K562 (cell line): ENCODE data around the gene AMOTL1. TPM values are rescaled to one million over a fixed set of nuclear protein-coding genes. Genes with fewer than 3 reads are reported as not detected.

ENCODE experiments used
- L3MBTL2 ChIP-seq: fragments of 450-650 bp; IDR thresholded peaks from 2 replicates; pipeline ENCODE4 v1.6.1; 2016; ENCODE audit warnings: mild to moderate bottlenecking, moderate library complexity
- PCBP1 ChIP-seq: fragments of 200-400 bp; formaldehyde crosslinking; IDR thresholded peaks from 2 replicates; pipeline ENCODE4 v1.6.1; 2018; ENCODE audit warnings: mild to moderate bottlenecking, low read depth, low read length; ENCODE audit not compliant: poor library complexity, severe bottlenecking
- SIN3A ChIP-seq, 2 experiments: fragments of 150-350 bp in 1 of 2; IDR thresholded peaks; 2 replicates each; pipeline ENCODE4 v1.6.1; 2011 to 2016; ENCODE audit warnings: borderline replicate concordance in 2 of 2, low read depth in 2 of 2, low read length in 2 of 2, mild to moderate bottlenecking in 2 of 2, moderate library complexity in 2 of 2; ENCODE audit not compliant: control insufficient read depth in 1 of 2
- SMAD4 ChIP-seq: fragments of 250-450 bp; sonication (Bioruptor Pico); conservative IDR thresholded peaks from 2 replicates; pipeline ENCODE4 v1.8.0; 2021; ENCODE audit warnings: inconsistent platforms, mild to moderate bottlenecking, moderate library complexity
- polyA plus RNA-seq, 8 experiments: library from polyadenylated mRNA; depleted of rRNA in 4 of 8; stranded (reverse) in 5 of 8; unstranded in 3 of 8; fragments of >200 nt; fragmentation: Nextera tagmentation in 2 of 8; fragmentation: Illumina TruSeq in 1 of 8; extraction: Ambion mirVana in 2 of 8; extraction: Trizol in 1 of 8; gene quantifications; 2 replicates each; pipeline versions ENCODE4 v1.2.1 to v1.2.3, GENCODE V29; 2011 to 2014; ENCODE audit warnings: inconsistent platforms in 1 of 8, missing spikeins in 1 of 8
- total RNA-seq, 7 experiments: library from RNA; depleted of rRNA in 6 of 7; stranded (reverse); fragments of >200 nt in 6 of 7; fragmentation: Illumina TruSeq in 2 of 7; extraction: Trizol in 2 of 7; gene quantifications; 2 replicates each; pipeline versions ENCODE4 v1.2.1 to v1.2.3, GENCODE V29; 2011 to 2021; ENCODE audit warnings: low replicate concordance in 1 of 7
- TF ChIP-seq, protein P1 (sequence below): fragments of 450-650 bp; IDR thresholded peaks from 2 replicates; pipeline ENCODE4 v1.6.1; 2016; ENCODE audit warnings: mild to moderate bottlenecking, moderate library complexity
- TF ChIP-seq, protein P2 (sequence below), 2 experiments: IDR thresholded peaks; 2 replicates each; pipeline ENCODE4 v1.6.1; 2012; ENCODE audit warnings: improper control_type of control experiment in 2 of 2, low read depth in 2 of 2, low read length in 2 of 2, borderline replicate concordance in 1 of 2
- TF ChIP-seq, protein P3 (sequence below): fragments of 450-650 bp; IDR thresholded peaks from 2 replicates; pipeline ENCODE4 v1.6.1; 2017; ENCODE audit warnings: antibody characterized with exemption, mild to moderate bottlenecking

The AMOTL1 gene
- total and polyA plus RNA-seq, 9 of the 15 experiments (the other 6 are each of a cell fraction or from before 2014, with no cell fraction given) = 4.0 to 35.4 (median 14.0) TPM

DNA sequence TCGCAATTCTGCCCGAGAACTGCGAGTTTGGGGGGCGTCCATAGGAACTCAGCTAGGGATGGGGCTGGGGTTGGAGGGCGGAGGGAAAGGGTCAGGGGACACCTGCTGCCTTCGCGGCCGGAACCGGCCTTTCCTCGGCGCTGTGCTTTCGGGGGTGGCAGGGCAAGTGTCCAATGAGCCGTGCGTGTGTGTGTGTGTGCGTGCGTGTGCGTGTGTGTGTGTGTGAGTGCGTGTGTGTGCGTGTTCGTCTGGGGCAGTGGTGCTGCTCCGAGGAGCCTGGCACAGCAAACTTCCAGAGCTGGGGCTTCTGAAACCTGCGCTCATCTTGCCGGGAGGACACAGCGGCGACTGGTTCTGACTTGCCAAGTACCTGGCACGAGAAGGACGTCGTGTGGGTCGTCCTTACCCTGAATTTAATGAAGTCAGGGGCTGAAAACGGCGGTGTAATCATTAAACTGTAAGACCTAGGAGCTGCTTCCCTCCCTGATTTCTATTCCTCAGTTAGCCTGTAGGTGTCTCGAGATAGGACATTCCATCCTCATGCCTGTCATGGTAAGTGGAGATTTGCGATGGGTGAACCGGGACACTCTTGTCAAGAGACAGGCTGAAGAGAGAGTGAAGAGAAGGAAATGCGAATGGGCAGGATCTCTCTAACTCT lies 27.0 kb upstream of the AMOTL1 start (continued):
- TF ChIP-seq, protein P1, sequence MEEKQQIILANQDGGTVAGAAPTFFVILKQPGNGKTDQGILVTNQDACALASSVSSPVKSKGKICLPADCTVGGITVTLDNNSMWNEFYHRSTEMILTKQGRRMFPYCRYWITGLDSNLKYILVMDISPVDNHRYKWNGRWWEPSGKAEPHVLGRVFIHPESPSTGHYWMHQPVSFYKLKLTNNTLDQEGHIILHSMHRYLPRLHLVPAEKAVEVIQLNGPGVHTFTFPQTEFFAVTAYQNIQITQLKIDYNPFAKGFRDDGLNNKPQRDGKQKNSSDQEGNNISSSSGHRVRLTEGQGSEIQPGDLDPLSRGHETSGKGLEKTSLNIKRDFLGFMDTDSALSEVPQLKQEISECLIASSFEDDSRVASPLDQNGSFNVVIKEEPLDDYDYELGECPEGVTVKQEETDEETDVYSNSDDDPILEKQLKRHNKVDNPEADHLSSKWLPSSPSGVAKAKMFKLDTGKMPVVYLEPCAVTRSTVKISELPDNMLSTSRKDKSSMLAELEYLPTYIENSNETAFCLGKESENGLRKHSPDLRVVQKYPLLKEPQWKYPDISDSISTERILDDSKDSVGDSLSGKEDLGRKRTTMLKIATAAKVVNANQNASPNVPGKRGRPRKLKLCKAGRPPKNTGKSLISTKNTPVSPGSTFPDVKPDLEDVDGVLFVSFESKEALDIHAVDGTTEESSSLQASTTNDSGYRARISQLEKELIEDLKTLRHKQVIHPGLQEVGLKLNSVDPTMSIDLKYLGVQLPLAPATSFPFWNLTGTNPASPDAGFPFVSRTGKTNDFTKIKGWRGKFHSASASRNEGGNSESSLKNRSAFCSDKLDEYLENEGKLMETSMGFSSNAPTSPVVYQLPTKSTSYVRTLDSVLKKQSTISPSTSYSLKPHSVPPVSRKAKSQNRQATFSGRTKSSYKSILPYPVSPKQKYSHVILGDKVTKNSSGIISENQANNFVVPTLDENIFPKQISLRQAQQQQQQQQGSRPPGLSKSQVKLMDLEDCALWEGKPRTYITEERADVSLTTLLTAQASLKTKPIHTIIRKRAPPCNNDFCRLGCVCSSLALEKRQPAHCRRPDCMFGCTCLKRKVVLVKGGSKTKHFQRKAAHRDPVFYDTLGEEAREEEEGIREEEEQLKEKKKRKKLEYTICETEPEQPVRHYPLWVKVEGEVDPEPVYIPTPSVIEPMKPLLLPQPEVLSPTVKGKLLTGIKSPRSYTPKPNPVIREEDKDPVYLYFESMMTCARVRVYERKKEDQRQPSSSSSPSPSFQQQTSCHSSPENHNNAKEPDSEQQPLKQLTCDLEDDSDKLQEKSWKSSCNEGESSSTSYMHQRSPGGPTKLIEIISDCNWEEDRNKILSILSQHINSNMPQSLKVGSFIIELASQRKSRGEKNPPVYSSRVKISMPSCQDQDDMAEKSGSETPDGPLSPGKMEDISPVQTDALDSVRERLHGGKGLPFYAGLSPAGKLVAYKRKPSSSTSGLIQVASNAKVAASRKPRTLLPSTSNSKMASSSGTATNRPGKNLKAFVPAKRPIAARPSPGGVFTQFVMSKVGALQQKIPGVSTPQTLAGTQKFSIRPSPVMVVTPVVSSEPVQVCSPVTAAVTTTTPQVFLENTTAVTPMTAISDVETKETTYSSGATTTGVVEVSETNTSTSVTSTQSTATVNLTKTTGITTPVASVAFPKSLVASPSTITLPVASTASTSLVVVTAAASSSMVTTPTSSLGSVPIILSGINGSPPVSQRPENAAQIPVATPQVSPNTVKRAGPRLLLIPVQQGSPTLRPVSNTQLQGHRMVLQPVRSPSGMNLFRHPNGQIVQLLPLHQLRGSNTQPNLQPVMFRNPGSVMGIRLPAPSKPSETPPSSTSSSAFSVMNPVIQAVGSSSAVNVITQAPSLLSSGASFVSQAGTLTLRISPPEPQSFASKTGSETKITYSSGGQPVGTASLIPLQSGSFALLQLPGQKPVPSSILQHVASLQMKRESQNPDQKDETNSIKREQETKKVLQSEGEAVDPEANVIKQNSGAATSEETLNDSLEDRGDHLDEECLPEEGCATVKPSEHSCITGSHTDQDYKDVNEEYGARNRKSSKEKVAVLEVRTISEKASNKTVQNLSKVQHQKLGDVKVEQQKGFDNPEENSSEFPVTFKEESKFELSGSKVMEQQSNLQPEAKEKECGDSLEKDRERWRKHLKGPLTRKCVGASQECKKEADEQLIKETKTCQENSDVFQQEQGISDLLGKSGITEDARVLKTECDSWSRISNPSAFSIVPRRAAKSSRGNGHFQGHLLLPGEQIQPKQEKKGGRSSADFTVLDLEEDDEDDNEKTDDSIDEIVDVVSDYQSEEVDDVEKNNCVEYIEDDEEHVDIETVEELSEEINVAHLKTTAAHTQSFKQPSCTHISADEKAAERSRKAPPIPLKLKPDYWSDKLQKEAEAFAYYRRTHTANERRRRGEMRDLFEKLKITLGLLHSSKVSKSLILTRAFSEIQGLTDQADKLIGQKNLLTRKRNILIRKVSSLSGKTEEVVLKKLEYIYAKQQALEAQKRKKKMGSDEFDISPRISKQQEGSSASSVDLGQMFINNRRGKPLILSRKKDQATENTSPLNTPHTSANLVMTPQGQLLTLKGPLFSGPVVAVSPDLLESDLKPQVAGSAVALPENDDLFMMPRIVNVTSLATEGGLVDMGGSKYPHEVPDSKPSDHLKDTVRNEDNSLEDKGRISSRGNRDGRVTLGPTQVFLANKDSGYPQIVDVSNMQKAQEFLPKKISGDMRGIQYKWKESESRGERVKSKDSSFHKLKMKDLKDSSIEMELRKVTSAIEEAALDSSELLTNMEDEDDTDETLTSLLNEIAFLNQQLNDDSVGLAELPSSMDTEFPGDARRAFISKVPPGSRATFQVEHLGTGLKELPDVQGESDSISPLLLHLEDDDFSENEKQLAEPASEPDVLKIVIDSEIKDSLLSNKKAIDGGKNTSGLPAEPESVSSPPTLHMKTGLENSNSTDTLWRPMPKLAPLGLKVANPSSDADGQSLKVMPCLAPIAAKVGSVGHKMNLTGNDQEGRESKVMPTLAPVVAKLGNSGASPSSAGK = peak; percentile 44
- TF ChIP-seq L3MBTL2 (peak; percentile 48; the same call in 1 of the 2 replicates), SIN3A (IDR thresholded peaks at IDR 0.05; ENCODE audit: borderline replicate concordance in 2 of 2, control insufficient read depth in 1 of 2, low read depth in 2 of 2, low read length in 2 of 2) (no peak), SMAD4 (peak; percentile 32; the same call in 1 of the 2 replicates), PCBP1 (no peak)
- TF ChIP-seq, protein P2, sequence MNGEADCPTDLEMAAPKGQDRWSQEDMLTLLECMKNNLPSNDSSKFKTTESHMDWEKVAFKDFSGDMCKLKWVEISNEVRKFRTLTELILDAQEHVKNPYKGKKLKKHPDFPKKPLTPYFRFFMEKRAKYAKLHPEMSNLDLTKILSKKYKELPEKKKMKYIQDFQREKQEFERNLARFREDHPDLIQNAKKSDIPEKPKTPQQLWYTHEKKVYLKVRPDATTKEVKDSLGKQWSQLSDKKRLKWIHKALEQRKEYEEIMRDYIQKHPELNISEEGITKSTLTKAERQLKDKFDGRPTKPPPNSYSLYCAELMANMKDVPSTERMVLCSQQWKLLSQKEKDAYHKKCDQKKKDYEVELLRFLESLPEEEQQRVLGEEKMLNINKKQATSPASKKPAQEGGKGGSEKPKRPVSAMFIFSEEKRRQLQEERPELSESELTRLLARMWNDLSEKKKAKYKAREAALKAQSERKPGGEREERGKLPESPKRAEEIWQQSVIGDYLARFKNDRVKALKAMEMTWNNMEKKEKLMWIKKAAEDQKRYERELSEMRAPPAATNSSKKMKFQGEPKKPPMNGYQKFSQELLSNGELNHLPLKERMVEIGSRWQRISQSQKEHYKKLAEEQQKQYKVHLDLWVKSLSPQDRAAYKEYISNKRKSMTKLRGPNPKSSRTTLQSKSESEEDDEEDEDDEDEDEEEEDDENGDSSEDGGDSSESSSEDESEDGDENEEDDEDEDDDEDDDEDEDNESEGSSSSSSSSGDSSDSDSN (IDR thresholded peaks at IDR 0.05; ENCODE audit: borderline replicate concordance in 1 of 2, low read depth in 2 of 2, low read length in 2 of 2) = no peak
- TF ChIP-seq, protein P3, sequence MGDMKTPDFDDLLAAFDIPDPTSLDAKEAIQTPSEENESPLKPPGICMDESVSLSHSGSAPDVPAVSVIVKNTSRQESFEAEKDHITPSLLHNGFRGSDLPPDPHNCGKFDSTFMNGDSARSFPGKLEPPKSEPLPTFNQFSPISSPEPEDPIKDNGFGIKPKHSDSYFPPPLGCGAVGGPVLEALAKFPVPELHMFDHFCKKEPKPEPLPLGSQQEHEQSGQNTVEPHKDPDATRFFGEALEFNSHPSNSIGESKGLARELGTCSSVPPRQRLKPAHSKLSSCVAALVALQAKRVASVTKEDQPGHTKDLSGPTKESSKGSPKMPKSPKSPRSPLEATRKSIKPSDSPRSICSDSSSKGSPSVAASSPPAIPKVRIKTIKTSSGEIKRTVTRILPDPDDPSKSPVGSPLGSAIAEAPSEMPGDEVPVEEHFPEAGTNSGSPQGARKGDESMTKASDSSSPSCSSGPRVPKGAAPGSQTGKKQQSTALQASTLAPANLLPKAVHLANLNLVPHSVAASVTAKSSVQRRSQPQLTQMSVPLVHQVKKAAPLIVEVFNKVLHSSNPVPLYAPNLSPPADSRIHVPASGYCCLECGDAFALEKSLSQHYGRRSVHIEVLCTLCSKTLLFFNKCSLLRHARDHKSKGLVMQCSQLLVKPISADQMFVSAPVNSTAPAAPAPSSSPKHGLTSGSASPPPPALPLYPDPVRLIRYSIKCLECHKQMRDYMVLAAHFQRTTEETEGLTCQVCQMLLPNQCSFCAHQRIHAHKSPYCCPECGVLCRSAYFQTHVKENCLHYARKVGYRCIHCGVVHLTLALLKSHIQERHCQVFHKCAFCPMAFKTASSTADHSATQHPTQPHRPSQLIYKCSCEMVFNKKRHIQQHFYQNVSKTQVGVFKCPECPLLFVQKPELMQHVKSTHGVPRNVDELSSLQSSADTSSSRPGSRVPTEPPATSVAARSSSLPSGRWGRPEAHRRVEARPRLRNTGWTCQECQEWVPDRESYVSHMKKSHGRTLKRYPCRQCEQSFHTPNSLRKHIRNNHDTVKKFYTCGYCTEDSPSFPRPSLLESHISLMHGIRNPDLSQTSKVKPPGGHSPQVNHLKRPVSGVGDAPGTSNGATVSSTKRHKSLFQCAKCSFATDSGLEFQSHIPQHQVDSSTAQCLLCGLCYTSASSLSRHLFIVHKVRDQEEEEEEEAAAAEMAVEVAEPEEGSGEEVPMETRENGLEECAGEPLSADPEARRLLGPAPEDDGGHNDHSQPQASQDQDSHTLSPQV = no peak
